Measurements from ENCODE around the gene SETDB1. TPM values are rescaled to one million over a fixed set of nuclear protein-coding genes. Genes with fewer than 3 reads are reported as not detected.
A peak's percentile ranks its signal among the peaks of the same experiment; 100 is the strongest.
"Not testable (repeated sequence)": the region's sequence is repeated elsewhere in the genome, so short reads cannot be mapped to it uniquely, and the experiment has no call there.

Gene SETDB1
- total RNA-seq (2012; rRNA removed) = 30.4 and 31.5 TPM in 2 replicates

DNA sequence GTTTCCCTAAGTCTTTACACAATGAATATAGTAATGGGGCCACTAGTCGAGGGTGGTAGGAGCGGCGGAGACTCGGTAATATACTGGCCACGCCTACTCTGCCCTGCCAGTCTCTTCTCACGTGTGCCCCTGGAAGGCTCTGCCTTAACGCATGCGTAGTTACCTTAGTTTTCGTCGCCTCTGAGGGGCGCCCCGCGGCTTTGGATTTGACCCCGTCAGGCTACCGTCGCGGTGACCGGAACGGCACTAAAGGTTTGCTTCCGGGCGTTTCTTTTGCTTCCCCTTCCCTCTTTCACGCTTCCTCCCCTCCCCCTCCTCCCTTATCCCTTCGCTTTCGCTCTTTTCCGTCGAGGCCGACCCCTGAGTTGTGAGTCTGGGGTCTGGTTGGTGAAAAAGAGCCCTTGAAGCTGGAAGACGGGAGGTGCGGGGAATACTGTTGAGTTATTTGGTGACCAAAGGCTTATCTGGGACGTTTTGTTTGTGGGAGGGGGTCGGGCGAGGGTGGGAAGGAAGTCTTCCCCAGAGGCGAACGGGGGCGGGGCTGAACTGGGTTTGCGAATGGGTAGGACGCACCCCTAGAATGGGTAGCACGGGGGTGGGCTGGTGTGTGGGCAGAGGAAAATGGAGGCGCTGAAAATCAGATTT, at the start of gene SETDB1:
Gene SETDB1 (plus strand): TSS at position 267 of the 645 bp plus-strand sequence. CDS start 1,352 bp downstream, outside the sequence.
- peaks cover 16% of the 10 kb centered on the region for H3K4me1 ChIP-seq (ENCODE audit: control insufficient read depth, insufficient read depth, low read length)
- peak within 1 kb of the TSS; percentile 99 for H3K4me3 ChIP-seq (ENCODE audit: low read length)
- H3K27me3 ChIP-seq (ENCODE audit: control insufficient read depth, insufficient read depth, low read length) = no peaks in the 10 kb centered on the region
- H3K4me2 ChIP-seq (ENCODE audit: low read length) = peak within 1 kb of the TSS; percentile 76
- H3K9ac ChIP-seq (ENCODE audit: low read depth, low read length) = peak within 1 kb of the TSS; percentile 99
- H3K36me3 ChIP-seq (ENCODE audit: insufficient read depth, low read length) = peaks cover 27% of the 10 kb centered on the region
- no peaks in the 10 kb centered on the region for H3K9me3 ChIP-seq (replicated peaks; ENCODE audit: low read length)

DNA sequence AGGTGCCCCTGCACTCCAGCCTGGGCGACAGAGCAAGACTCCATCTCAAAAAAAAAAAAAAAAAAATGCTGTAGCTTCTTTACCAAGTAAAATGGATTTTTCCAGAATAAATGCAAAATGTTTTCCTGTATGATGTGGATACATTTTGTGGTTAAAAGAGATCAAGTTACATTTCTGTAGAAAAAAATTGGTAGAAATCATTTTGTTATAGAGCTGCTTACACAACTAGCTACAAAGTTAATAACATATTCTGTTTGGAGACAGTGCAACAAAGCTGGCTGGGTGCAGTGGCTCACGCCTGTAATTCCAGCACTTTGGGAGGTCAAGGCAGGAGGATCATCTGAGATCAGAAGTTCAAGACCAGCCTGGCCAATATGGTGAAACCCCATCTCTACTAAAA, 47.2 kb upstream of the SETDB1 start:
- not testable (repeated sequence) for H3K36me3 ChIP-seq (ENCODE audit: insufficient read depth, low read length); H3K9ac ChIP-seq (ENCODE audit: low read depth, low read length); H3K4me2 ChIP-seq (ENCODE audit: low read length); H3K27me3 ChIP-seq (ENCODE audit: control insufficient read depth, insufficient read depth, low read length); H3K4me3 ChIP-seq (ENCODE audit: low read length); H3K9me3 ChIP-seq (replicated peaks; ENCODE audit: low read length)
- peaks cover 30% of the 10 kb centered on the region for H3K4me1 ChIP-seq (ENCODE audit: control insufficient read depth, insufficient read depth, low read length)

DNA sequence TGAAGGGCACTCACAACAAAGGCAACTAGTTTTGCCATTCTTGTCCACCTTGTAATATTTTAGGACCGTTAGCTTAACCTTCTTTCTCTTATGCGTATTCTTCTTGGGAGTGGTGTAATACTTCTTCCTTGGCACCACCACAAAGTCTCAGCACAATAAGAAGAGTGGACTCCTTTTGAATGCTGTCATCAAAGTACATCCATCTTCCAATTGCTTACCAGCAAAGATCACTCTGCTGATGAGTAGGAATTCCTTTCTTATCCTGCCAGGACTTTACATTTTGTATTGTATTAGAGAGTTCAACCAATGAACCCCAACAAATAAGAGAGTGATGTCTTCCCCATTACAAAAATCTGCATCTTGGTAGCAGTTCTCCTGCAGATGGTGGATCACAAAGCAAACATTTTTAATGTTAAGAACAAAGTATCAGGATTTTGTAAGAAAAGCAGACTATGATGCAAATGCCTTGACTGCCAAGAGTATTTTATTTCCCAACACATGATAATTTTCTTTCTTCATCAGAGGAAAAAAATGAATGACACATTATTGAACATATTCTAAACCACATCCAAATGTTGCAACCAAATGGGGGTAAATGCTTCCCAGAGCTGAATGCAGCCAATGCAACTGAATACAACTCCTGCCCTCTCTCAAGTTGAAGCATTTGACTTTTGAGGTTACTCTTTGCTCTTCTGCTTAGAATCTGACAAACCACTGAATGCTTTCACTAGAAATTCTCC, 44.7 kb upstream of the SETDB1 start:
- no peaks in the 10 kb centered on the region for H3K36me3 ChIP-seq (ENCODE audit: insufficient read depth, low read length)
- H3K9me3 ChIP-seq (replicated peaks; ENCODE audit: low read length) = no peaks in the 10 kb centered on the region
- H3K4me1 ChIP-seq (ENCODE audit: control insufficient read depth, insufficient read depth, low read length) = peaks cover 22% of the 10 kb centered on the region
- H3K27me3 ChIP-seq (ENCODE audit: control insufficient read depth, insufficient read depth, low read length) = no peaks in the 10 kb centered on the region
- peak overlapping the region; percentile 33 for H3K4me3 ChIP-seq (ENCODE audit: low read length)
- peak overlapping the region; percentile 39 for H3K9ac ChIP-seq (ENCODE audit: low read depth, low read length)
- peak overlapping the region; percentile 67 for H3K4me2 ChIP-seq (ENCODE audit: low read length)

DNA sequence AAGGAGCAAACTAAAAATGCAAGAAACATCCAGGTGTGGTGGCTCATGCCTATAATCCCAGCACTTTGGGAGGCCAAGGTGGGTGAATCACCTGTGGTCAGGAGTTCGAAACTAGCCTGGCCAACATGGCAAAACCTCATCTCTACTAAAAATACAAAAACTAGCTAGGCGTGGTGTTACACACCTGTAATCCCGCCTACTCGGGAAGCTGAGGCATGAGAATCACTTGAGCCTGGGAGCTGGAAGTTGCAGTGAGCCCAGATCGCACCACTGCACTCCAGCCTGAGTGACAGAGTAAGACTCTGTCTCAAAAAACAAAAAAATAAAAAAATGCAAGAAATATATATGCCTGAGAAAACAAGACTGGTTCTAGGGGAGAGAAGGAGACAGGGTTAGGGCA, 43.0 kb upstream of the SETDB1 start:
- not testable (repeated sequence) for H3K36me3 ChIP-seq (ENCODE audit: insufficient read depth, low read length); H3K4me2 ChIP-seq (ENCODE audit: low read length); H3K4me3 ChIP-seq (ENCODE audit: low read length); H3K9ac ChIP-seq (ENCODE audit: low read depth, low read length); H3K27me3 ChIP-seq (ENCODE audit: control insufficient read depth, insufficient read depth, low read length); H3K9me3 ChIP-seq (replicated peaks; ENCODE audit: low read length)
- peaks cover 28% of the 10 kb centered on the region for H3K4me1 ChIP-seq (ENCODE audit: control insufficient read depth, insufficient read depth, low read length)

DNA sequence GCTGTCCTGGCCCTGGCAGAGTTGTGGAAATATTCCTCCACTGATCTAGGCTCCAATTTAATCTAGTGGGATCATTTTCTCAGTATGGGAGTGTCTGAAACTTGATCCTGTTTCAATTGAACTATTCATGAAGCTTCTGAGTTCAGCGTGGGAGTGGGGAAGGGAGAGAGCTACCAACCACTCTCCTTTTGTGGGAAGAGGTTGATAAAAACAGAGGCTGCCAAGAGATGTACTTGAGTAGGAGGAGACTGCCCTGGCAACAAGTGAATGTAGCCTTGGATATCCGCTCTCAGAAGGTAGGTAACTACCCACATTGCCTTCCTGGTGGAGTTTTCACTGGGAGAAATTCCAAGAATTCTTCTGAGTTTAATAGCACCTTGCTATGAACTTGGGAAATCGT, 39.1 kb upstream of the SETDB1 start, which contains the start of gene CTXND2:
Gene CTXND2 (plus strand): TSS at position 119 of the 400 bp plus-strand sequence. CDS start 25,179 bp downstream, outside the sequence.
- Histone ChIP-seq H3K4me1 (ENCODE audit: control insufficient read depth, insufficient read depth, low read length) (peaks cover 12% of the 10 kb centered on the region), H3K9ac (ENCODE audit: low read depth, low read length) (no peak within 1 kb of the TSS), H3K9me3 (replicated peaks; ENCODE audit: low read length) (no peaks in the 10 kb centered on the region), H3K27me3 (ENCODE audit: control insufficient read depth, insufficient read depth, low read length) (no peaks in the 10 kb centered on the region), H3K4me2 (ENCODE audit: low read length) (no peak within 1 kb of the TSS), H3K36me3 (ENCODE audit: insufficient read depth, low read length) (no peaks in the 10 kb centered on the region), H3K4me3 (ENCODE audit: low read length) (no peak within 1 kb of the TSS)

DNA sequence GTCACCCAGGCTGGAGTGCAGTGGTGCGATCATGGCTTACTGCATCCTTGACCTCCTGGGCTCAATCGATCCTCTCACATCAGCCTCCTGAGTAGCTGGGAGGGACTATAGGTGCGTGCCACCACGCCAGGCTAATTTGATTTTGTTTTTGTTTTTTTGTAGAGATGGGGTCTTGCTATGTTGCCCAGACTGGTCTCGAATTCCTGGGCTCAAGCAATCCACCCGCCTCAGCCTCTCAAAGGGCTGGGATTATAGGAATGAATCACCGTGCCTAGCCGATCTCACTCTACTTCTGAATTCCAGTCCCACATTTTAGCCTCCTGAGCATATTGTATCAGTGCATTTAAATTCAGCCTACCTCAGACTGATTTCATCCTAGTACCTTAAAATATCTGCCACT, 37.4 kb upstream of the SETDB1 start:
- H3K9me3 ChIP-seq (replicated peaks; ENCODE audit: low read length) = no peaks in the 10 kb centered on the region
- peaks cover 6% of the 10 kb centered on the region for H3K4me1 ChIP-seq (ENCODE audit: control insufficient read depth, insufficient read depth, low read length)
- H3K36me3 ChIP-seq (ENCODE audit: insufficient read depth, low read length) = no peaks in the 10 kb centered on the region
- H3K4me3 ChIP-seq (ENCODE audit: low read length) = no peak overlapping the region
- H3K9ac ChIP-seq (ENCODE audit: low read depth, low read length) = no peak overlapping the region
- no peak overlapping the region for H3K4me2 ChIP-seq (ENCODE audit: low read length)
- H3K27me3 ChIP-seq (ENCODE audit: control insufficient read depth, insufficient read depth, low read length) = no peaks in the 10 kb centered on the region

DNA sequence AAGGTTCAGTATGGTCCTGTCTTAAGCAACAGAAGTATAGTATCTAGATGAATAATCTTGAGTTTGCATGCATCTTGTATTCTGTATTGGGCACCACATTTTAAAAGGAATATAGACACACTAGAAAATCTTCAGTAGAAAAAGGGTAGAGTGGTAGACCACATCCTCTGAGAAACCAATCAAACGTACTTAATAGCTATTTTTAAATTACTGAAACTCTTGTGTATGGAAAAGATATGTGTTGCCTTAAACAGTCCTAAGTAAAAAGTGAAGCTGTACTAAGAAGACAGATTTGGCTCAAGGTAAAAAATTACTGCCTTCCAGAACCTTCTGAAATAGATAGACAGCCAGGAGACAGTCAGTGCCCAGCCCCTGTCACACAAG, 36.1 kb upstream of the SETDB1 start:
- no peak overlapping the region for H3K9ac ChIP-seq (ENCODE audit: low read depth, low read length)
- H3K9me3 ChIP-seq (replicated peaks; ENCODE audit: low read length) = no peaks in the 10 kb centered on the region
- H3K4me3 ChIP-seq (ENCODE audit: low read length) = no peak overlapping the region

DNA sequence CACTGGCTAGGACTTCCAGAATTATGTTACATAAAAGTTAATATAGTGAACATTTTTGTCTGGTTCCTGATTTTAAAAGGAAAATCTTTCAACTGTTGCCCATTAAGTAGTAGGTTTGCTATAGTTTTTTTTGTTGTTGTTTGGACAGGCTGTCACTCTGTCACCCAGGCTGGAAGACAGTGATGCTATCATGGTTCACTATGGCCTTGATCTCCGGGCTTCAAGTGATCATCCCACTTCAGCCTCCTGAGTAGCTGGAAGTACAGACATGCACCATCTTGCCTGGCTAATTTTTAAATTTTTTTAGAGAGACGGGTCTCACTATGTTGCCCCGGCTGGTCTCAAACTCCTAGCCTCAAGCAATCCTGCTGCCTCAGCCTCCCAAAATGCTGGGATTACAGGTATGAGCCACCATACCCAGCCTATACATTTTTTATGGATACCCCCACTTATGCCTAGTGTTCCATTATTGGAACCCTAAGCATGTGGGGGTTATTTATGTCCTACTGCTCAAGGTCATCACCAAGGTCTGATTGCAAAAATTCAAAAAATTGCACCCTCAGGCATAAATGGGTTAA, 32.7 kb upstream of the SETDB1 start:
- Histone ChIP-seq H3K4me1 (ENCODE audit: control insufficient read depth, insufficient read depth, low read length) (peaks cover 8% of the 10 kb centered on the region), H3K36me3 (ENCODE audit: insufficient read depth, low read length) (no peaks in the 10 kb centered on the region), H3K9ac (ENCODE audit: low read depth, low read length) (no peak overlapping the region), H3K27me3 (ENCODE audit: control insufficient read depth, insufficient read depth, low read length) (no peaks in the 10 kb centered on the region), H3K4me3 (ENCODE audit: low read length) (no peak overlapping the region), H3K4me2 (ENCODE audit: low read length) (no peak overlapping the region), H3K9me3 (replicated peaks; ENCODE audit: low read length) (no peaks in the 10 kb centered on the region)

More for the DNA sequence above, 36.1 kb upstream of the SETDB1 start:
- H3K27me3 ChIP-seq (ENCODE audit: control insufficient read depth, insufficient read depth, low read length) = no peaks in the 10 kb centered on the region
- H3K4me2 ChIP-seq (ENCODE audit: low read length) = no peak overlapping the region
- H3K4me1 ChIP-seq (ENCODE audit: control insufficient read depth, insufficient read depth, low read length) = peaks cover 6% of the 10 kb centered on the region
- H3K36me3 ChIP-seq (ENCODE audit: insufficient read depth, low read length) = no peaks in the 10 kb centered on the region

DNA sequence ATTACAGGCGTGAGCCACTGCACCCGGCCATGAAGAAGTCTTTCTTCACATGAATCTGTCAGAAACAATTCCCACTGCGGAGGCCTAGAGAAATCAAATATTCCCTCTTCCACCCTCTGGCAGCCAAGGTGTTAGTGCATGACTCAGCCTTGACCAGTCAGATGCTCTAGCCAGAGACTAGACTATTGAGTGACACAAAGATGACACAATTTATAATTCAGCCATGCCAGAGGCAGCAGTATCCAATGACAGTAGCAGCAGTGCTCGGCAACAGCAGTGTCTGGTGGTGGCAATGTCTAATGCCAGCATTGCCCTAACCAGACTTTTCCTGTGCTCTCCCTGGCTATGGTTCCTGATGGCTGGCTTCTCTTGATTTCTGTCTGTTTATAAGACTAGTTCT, 30.5 kb upstream of the SETDB1 start:
- Histone ChIP-seq H3K36me3 (ENCODE audit: insufficient read depth, low read length) (no peaks in the 10 kb centered on the region), H3K4me3 (ENCODE audit: low read length) (no peak overlapping the region), H3K9me3 (replicated peaks; ENCODE audit: low read length) (no peaks in the 10 kb centered on the region), H3K9ac (ENCODE audit: low read depth, low read length) (no peak overlapping the region), H3K4me2 (ENCODE audit: low read length) (peak overlapping the region; percentile 11), H3K27me3 (ENCODE audit: control insufficient read depth, insufficient read depth, low read length) (no peaks in the 10 kb centered on the region), H3K4me1 (ENCODE audit: control insufficient read depth, insufficient read depth, low read length) (peaks cover 8% of the 10 kb centered on the region)

DNA sequence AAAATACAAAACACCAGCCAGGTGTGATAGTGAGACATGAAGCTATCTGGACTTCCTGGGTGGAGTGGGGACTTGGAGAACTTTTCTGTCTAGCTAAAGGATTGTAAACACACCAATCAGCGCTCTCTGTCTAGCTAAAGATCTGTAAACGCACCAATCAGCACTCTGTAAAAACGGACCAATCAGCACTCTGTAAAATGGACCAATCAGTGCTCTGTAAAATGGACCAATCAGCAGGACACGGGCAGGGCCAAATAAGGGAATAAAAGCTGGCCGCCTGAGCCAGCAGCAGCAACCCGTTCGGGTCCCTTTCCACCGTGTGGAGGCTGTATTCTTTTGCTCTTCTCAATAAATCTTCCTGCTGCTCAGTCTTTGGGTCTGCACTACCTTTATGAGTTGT, 26.4 kb upstream of the SETDB1 start:
- H3K4me3 ChIP-seq (ENCODE audit: low read length); H3K9ac ChIP-seq (ENCODE audit: low read depth, low read length); H3K36me3 ChIP-seq (ENCODE audit: insufficient read depth, low read length); H3K27me3 ChIP-seq (ENCODE audit: control insufficient read depth, insufficient read depth, low read length); H3K4me1 ChIP-seq (ENCODE audit: control insufficient read depth, insufficient read depth, low read length); H3K4me2 ChIP-seq (ENCODE audit: low read length); H3K9me3 ChIP-seq (replicated peaks; ENCODE audit: low read length): not testable (repeated sequence)

DNA sequence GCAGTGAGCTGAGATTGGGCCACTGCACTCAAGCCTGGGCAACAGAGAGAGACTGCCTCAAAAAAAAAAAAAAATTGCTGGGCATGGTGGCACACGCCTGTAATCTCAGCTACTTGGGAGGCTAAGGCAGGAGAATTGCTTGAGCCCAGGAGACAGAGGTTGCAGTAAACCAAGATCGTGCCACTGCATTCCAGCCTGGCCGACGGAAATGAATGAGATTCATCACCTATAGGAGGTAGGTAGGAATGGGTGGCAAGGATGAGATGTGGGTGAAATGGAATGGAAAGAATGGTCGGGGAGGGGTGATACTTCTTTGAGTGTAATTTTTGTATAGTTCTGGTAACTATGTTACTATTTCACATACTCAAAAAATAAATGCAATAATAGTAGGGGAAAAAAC, 23.8 kb upstream of the SETDB1 start:
- no peaks in the 10 kb centered on the region for H3K4me1 ChIP-seq (ENCODE audit: control insufficient read depth, insufficient read depth, low read length)
- H3K4me2 ChIP-seq (ENCODE audit: low read length) = no peak overlapping the region
- peaks cover 3% of the 10 kb centered on the region for H3K27me3 ChIP-seq (ENCODE audit: control insufficient read depth, insufficient read depth, low read length)
- no peaks in the 10 kb centered on the region for H3K36me3 ChIP-seq (ENCODE audit: insufficient read depth, low read length)
- no peak overlapping the region for H3K9ac ChIP-seq (ENCODE audit: low read depth, low read length)
- no peak overlapping the region for H3K4me3 ChIP-seq (ENCODE audit: low read length)
- no peaks in the 10 kb centered on the region for H3K9me3 ChIP-seq (replicated peaks; ENCODE audit: low read length)
